Measurements from ENCODE around the gene FBXW12. TPM values are rescaled to one million over a fixed set of nuclear protein-coding genes. Genes with fewer than 3 reads are reported as not detected.

FBXW12 gene
- total RNA-seq, 1 donor from 2014 or later = not detected

DNA sequence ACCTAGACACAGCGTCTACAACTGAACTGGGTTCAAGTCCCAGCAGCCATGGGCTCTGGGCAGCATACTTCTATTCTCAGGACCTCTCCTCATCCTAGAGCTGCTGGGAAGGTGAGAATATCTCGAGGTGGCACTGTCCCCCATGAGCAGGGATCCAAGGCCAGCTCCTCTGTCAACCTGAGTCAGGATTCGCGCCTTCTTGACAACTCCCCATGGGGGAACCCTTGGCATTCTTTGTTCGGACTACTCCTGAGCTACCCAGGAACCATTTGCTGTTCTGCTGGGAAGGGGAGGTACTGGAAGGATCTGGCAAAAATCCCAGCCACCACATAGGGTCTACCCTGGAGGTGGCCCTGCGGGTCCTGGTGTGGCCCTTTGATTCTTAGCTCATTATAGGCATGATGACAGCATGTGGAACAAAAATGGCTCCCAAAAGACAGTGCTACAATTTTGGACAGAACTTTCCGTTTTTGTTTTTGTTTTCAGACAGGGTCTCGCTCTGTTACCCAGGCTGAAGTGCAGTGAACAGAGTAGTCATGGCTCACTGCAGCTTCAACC, 35.6 kb downstream of the FBXW12 start:
- DNase-seq (ENCODE audit: low spot score) = peak; percentile 9

DNA sequence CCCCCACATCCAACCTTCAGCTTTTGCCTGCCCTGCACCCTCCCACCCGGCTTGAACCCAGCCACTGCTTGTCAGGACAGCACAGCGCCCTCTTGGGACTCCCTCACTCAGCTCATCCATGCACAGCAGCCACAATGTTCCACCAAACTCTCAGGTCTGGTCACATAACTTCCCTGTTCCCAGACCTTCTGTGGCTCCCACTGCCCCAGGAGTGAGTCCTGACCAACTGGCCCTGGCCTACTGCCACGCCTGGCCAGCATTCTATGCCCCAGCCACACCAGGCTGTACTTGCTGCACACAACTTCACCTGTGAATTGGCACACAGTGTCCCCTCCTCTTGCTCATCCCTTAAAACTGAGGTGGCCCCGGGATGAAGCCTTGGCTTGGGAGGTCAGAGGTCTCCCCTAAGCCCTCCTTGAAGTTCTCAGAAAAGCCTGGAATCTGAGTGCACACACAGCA, 36.8 kb downstream of the FBXW12 start:
- DNase-seq (ENCODE audit: low spot score) = peak; percentile 8

DNA sequence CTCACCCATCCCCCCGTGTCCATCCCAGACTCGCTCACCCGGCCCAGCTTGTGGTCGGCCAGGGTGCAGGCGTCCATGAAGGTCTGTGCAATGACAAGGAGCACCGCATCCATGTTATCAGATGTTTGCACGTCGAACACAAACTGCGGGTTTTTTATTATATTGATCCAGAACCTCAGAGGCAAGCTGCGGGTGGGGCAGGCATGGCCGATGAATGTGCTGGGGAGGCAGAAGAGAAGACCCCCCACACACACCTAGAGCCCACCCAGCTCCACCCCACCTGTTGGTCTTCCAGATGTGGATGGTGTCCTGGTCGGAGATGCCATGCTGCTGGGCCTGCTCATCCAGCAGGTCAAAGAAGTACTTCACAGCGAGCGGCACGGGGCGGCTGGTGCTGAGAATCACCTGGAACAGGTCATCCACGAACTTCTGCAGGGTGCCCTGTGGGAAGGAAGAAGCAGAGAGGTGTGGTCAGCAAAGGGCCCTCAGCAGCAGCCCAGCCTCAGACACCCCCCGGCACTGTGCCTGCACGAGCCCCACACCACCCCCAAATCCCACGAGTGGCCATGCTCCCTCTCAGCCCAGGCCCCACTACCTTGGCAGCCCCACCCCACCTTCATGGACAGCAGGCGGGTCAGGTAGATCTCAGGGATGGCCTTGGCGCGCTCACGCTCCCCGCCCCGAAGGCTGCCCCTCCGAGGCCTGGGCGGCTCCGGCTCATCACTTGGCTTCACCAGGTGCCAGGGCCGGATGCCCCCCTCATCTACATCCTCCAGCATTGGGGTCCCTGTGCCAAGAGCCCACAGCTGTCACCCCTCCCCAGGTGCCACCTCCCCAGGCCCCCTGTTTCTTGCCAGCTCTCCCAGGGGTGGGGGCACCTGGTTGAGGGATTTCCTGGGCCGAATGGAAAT, 37.5 kb downstream of the FBXW12 start:
- DNase-seq (ENCODE audit: low spot score) = no peak

DNA sequence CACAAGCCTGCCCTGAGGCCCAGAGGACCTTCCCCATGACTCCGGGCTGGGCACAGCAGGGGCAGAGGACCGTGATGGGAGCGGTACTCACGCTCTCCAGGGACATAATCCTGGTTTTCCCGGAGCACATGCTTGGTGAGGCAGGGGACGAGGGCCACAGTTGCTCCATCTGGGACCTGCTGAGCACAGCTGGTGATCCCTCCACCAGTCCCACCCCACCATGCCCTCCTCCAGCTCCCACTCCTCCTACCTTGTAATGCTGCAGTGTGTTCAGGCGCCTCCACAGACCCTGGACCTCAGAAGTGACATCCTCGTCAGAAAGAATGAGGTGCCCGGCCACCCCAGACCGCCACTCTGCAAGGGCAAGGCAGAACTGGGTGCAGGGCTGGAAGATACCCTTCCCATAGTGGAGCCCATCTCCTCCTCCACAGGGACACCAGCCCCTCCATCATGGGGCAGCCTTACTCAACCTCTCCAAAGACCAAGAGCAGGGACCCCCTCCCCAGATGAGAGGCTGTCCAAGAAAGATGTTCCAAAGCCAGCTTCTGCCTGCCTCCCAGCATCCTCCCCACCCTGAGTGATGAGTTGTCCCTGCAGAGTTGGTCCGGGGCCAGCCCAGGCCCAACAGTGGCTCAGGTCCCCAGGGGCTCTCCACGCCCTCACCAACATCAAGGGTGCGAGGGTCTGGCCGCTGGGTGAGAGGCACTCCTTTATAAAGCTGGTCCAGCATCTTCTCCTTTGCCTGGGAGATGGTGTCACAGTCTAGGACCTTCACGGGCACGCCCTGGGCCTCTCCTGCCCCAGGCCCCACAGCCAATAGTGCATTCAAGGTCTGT, 38.4 kb downstream of the FBXW12 start:
- DNase-seq (ENCODE audit: low spot score) = no peak

DNA sequence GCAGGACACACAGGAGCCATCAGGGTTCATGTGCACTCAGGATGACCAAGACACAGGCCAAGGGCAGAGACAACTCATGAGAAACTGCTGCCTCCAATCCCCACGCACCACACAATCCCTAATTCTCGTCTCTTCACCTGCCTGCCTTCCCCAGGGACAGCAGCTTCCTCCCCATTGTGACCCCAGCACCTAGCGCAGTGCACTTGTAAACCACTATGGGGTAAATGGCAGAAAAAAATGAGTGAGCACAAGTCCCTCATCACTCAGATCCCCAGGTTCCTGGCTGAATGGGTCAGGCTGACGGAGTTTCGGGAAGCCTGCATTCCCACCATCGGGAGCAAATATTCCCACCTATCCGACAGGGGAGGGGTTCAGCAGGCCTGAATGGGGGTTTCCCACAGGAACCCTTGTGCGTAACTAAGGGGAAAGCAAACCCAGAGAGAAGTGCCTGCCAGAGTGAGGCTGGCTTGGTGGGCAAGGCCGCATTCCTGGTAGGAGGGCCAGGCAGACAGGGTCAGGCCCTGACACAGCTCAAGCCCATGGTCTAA, 39.1 kb downstream of the FBXW12 start:
- DNase-seq (ENCODE audit: low spot score) = no peak

DNA sequence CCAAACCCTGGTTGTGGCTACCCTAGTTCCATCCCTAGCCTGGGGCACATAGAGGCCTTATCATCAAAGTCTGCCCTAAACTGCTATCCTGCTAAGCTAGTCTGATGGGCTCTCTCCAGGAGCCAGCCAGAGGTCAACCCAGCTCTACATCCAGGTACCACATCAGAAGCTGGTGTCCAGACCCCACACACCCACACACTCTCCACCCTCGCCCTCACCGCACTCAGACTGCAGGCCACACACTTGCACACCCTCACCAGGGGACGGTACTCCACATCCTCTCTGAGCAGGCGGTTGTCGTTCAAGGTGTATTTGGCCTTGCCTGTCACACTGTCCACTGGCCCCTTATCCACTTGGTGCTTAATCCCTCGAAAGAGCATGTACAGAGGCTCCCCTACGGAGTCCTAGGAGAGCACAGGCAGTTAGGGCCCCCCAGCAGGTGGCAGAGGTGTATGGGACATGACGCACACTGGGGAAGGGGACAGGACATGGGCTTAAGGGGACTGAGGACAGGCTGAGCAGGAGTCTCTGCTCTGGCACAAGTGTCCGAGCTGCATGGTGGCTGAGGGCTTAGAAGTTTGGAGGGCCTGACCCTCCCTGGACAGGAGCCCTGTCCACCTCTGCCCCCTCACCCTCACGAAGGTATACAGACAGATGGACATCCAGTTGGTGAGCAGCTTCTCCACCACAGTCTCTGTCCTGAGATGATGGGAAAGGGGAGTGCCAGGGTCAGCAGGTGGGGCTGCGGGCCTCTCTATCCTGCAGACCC, 39.8 kb downstream of the FBXW12 start:
- DNase-seq (ENCODE audit: low spot score) = no peak

DNA sequence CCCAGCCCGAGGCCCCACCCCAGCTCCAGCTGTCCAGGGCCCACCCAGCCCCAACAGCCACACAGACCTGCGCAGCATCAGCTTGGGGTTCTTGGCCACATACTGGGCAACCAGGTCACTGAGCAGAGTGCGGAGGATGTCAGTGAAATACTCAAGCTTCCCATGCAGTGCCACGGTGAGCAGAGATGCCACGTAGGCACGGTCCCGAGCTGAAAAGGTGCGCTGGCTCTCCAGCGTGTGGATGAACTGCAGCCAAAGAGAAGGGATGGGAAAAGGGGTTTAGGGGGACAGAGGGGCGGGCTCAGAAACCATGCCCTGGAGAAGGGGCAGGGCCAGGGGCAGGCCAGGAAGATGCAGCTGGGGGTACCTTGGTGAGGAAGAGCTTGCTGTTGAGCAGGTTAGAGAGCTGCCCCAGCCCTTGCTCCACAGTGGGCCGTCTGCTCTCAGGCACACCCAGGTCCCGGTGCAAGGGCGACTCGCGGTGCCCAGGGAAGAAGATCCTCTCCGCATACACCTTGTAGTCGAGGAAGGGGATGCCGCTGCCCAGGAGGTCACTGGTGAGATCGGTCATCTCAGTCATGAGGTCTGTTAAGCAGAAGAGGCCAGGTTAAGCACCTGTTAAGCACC, 40.5 kb downstream of the FBXW12 start:
- no peak for DNase-seq (ENCODE audit: low spot score)

DNA sequence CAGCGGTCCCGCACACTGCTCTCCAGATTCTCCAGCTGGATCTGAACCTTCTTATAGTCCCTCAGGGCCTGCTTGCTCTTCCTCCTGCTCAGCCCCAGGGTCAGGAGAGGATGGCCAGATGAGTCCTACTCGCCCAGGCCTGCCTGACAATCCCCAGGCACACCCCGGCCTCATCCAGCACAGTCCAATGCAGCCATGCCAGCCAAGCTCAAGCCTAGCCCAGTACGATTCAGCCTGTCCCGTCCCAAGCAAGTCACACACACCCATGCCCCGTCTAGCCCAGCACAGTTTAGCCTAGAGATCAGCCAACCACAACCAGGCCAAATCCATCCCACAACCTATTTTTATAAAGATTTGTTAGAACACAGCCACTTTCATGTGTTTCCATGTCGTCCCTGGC, 41.1 kb downstream of the FBXW12 start:
- no peak for DNase-seq (ENCODE audit: low spot score)

DNA sequence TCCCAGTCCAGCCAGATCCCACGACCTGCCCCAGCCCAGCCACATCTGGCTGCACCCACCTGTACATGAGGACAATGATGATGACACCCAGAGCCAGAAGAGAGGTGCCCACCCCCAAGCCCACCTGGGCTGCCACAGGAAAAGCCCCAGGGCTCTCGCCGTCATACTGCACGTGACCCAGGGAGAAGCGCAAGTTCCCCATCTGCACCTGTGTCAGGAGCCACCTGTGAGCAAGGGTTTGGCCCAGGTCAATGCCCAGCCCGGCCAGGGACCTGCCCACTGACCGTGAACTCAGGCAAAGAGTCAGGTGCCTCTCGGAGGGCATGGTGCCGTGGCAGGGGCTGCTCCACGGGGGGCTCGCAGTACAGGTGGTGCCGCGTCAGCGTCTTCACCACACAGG, 41.6 kb downstream of the FBXW12 start:
- DNase-seq (ENCODE audit: low spot score) = no peak

DNA sequence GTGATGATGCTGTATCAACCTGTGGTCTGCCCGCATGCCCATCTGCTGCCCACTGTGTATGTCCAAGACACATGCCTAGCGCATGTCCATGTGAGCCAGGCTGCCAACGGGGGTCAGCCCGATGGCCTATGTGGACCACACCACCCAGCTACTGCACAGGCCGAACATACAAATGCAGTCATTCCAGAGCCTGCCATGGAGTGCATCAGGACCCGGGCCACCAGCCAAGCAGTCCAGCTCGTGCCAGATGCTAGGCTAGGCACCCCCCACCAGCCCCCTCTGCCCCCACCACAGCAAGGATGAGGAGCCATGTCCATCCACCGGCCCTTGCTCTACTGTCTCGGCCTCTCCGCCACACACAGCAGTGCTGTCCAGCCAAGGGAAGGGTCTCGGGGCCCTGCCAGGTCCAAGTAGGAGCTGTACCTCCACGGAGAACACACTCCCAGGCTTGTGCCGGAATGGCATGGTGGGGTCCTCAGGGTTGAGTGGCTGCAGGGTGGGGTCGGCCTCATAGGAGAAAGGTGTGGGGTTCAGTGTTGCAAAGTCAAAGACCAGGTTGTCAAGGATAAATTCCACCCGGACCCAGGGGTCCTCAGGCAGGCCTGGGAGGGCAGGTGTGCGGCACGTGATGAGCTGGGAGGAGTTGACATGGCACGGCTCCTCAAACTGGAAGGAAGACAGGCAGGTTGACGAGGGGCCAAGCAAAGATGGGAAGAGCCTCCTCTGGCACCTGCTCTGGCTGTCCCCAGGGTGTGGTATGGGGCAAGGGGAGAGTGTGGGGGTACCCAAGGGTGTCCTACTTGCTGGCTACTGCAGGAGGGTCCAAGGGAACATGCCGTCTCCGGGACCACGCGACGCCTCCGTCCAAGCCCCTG, 42.6 kb downstream of the FBXW12 start:
- DNase-seq (ENCODE audit: low spot score) = no peak

DNA sequence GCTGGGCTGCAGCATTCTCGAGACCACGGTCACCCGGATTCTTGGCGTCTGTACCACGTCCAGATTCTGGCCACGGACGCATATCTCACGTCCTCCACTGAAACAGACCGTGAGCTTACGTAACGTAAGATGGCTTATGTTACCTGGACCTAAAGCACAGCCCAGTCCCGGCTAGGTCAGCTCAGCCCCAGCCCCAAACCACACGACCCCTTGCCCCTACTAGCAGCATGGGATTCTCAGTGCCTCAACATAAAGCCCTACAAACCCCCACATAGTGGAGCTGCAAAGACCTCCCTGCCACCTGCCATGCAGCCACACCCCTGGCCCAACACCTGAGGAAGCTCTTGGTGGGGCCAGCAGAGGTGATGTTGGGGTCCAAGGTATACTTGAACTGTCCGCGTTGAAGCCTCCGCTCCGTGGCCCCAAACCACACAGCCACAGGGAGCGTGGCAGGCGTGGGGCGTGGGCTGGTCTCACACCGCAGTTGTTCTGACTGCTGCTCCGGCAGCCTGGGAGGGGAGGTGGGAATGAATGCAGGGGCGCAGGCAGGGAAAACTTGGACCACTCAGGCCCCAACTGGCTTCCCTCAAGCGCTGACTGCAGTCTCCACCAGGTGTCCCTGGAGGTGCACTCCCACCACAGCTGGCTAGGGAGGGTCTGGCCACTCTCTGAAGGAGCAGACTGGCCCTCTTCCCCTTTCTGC, 43.4 kb downstream of the FBXW12 start:
- DNase-seq (ENCODE audit: low spot score) = no peak

DNA sequence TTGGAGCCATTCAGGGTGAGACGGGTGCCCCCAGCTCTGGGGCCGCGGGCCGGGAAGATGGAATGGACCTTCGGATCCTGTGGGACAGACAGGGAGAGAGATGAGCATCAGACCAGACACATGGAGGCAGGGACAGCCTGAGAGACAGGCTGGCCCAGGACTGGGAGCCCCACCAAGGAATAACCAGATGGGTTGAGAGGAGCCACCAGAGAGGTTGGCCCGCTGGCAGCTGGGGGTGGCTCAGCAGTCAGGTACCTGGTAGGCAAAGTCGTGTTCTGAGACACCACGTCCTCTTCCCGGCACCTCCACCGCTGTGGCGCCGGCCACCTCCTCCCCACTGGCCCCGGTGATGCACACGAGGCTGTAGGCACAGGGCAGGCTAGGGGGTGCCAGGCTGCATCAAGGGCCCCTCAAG, 44.1 kb downstream of the FBXW12 start:
- no peak for DNase-seq (ENCODE audit: low spot score)

DNA sequence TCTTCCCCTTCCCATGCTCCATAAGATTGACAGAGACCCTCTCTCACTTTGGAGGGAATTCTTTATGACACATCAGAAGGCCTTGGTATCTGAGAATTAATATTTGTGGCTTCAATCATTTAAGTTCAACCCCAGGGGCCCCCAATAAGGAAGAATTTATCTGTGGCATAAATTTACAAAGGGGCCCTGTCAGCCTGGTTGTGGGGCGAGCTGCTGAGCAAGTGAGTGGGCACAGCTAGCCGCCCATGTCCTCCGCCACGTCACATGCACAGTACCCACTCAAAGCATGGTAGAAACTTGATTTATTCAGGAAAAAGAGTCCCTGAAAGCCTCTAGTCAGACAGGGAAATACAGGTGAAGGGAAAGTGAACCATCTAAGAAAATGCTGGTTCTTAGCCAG, 44.5 kb downstream of the FBXW12 start:
- no peak for DNase-seq (ENCODE audit: low spot score)

DNA sequence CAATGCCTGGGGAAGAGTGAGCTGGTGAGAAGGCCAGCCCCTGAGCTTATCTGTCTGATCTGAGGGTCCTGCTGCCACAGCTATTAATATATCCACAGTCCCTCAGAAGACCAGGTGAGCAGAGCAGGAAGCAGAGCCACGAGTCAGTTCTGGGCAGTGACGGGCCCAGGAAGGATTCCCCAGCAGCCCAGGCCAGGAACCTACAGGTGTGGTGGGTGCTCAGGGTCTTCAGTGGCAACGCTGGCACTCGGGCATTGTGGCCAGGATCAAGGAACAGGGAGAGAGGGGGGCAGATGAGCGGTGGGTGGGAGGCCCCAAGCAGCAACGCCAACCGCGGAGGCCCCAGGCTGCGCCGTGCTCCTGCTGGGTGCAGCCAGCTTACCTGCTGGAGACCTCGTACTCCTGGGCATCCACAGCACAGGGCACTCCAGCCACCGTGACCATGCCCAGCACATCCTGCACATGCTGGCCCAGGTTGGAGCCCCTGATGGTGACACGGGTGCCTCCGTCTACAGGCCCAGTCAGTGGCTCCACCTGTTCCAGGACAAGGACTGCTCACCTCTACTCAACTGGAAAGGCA, 45.6 kb downstream of the FBXW12 start:
- DNase-seq (ENCODE audit: low spot score) = no peak

DNA sequence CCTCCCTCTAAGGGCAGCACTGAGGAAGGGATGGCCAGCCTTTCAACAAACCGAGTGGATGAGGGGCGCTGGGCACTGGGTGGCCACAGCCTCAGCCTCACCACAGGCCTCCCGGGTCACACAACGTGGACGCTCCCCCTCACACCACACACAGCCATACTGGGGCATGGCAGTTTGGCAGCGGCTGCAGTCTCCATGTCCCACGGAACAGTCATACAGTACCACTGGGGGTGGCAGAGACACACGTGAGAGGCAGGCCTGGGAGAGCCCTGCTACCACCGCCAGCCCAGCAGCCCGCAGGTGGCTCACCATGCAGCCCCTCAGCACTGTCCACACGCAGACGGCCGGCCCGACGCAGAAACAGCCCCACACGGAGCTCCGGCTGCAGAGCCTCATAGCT, 46.1 kb downstream of the FBXW12 start:
- DNase-seq (ENCODE audit: low spot score) = no peak

DNA sequence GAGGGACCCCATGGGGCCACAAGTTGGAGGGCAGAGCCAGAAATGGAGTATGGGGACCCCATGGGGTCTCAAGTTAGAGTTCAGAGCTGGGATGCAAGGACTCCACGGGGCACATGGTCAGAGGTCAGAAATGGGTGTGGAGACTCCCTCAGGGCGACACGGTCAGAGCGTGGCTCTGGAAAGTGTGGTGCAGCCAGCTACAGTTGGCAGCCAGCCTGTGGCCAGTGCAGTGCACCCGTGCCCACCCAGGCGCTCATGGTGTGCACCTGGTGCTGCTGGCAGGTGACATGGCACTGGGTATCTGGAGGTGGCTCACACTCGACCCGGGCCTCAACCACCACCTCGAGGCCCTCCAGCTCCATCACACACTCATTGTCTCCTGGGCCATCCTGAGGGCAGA, 46.6 kb downstream of the FBXW12 start:
- no peak for DNase-seq (ENCODE audit: low spot score)

DNA sequence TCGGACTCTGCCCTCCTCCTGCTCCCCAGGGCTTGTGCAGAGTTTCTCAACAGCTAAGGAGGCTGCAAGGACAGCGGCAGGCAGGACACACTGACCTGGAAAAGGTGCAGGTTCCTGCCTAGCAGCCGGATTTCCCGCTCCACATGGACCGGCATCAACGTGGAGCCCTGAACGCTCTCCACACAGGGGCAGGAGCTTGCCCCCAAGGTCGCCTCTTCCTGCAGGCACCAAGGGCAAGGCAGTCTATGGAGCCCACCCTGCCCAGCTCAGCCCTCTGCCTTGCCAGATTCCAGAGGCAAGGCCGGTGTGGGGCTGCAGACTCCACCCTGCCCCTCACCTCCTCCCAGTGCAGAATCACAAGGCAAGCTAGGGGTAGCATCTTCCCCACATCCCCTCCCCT, 47.1 kb downstream of the FBXW12 start:
- DNase-seq (ENCODE audit: low spot score) = no peak

DNA sequence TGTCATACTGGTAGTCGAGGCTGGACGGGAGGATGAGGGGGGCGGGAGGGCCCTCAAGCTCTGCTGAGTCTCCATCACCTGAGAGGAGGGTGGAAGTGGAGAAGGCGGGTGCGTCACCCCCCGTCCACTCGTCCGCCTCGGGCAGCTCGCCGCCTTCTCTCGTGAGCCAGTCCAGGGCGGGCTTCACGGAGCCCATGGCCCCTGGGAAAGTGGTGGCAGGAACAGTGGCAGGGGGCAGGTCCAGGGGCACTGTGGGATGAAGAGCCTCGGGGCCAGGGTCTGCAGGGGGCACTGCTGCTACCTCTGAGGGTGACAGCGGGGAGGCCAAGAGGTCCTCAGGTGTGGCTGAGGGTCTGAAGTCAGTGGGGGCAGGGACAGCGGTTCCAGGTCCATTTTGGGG, 47.6 kb downstream of the FBXW12 start:
- DNase-seq (ENCODE audit: low spot score) = no peak

DNA sequence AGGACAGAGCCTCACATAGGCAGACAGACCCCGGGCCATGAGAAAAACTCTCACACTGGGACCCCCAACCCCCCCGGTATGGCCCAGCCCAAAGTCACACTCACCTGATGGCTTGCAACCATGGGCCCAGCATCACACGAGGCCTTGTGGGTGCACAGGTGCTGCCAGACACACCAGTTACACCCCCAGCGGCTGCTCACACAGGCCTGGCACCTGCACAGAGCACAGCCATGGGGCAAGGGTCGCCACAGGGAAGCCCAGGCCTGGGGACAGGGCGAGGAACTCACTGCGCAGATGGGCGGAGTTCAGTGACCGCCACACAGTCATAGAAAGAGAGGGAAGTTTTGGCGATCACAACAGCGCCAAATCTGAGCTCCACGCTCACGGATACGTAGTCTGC, 48.5 kb downstream of the FBXW12 start:
- DNase-seq (ENCODE audit: low spot score) = no peak
